Naive thymus-derived CD8-positive, alpha-beta T cell (primary cell): ENCODE data around the gene ZFTA. TPM values are rescaled to one million over a fixed set of nuclear protein-coding genes. Genes with fewer than 3 reads are reported as not detected.
A peak's percentile ranks its signal among the peaks of the same experiment; 100 is the strongest.

Experiments
- ATAC-seq, 2 donors: fragments of 150-1000 bp; cut with Tn5 transposase in 1 of 2; sonication (Bioruptor Pico), chemical (Tn5 transposase) in 1 of 2; 1 replicate in 1 of 2; 2 replicates in 1 of 2; pipeline ENCODE4 v1.10.0; 2021; ENCODE audit warnings: mild to moderate bottlenecking in 2 of 2, moderate library complexity in 2 of 2
- POLR2A ChIA-PET: fragments of 350-600 bp; sonication (Branson Sonifier 250); formaldehyde crosslinking; loops from one replicate; lab custom pipeline; 2021; ENCODE audit warnings: antibody characterized with exemption; lab: Charles Lee
- DNase-seq, 10 donors: peaks; one replicate each; pipeline versions ENCODE4 v3.0.0 to v3.0.0-alpha.2; 2020 to 2022
- H3K27ac Mint-ChIP-seq, 10 donors: one replicate each; pipeline ENCODE4 v1.8.0; 2020 to 2022; ENCODE audit warnings: mild to moderate bottlenecking in 10 of 10, mixed read lengths in 10 of 10, moderate library complexity in 4 of 10, inconsistent platforms in 1 of 10
- H3K27me3 Mint-ChIP-seq, 5 donors: one replicate each; pipeline ENCODE4 v1.8.0; 2021 to 2022; ENCODE audit warnings: mixed read lengths in 5 of 5
- H3K36me3 Mint-ChIP-seq, 3 donors: one replicate each; pipeline ENCODE4 v1.8.0; 2020 to 2022; ENCODE audit warnings: mixed read lengths in 3 of 3, mild to moderate bottlenecking in 2 of 3, inconsistent platforms in 1 of 3
- H3K4me1 Mint-ChIP-seq, 4 donors: one replicate each; pipeline ENCODE4 v1.8.0; 2021 to 2022; ENCODE audit warnings: mixed read lengths in 4 of 4
- H3K4me3 Mint-ChIP-seq, 10 donors: one replicate each; pipeline ENCODE4 v1.8.0; 2020 to 2022; ENCODE audit warnings: mild to moderate bottlenecking in 10 of 10, mixed read lengths in 10 of 10, moderate library complexity in 6 of 10, inconsistent platforms in 1 of 10
- H3K9me3 Mint-ChIP-seq, 9 donors: one replicate each; pipeline ENCODE4 v1.8.0; 2020 to 2022; ENCODE audit warnings: mixed read lengths in 9 of 9, mild to moderate bottlenecking in 3 of 9, inconsistent platforms in 1 of 9, moderate library complexity in 1 of 9
- polyA plus RNA-seq, 3 donors: library from polyadenylated mRNA; unstranded; fragments of 300-500 nt; fragmentation: Illumina TruSeq; gene quantifications; one replicate each; pipeline ENCODE4 v1.2.3, GENCODE V29; 2021
- total RNA-seq, 8 experiments: library from RNA in 2 of 8; stranded (reverse) in 2 of 8; gene quantifications; one replicate each; pipeline ENCODE4 v1.2.3 and lab custom pipeline; 2021 to 2026

The ZFTA gene
- total and polyA plus RNA-seq, 5 experiments from 2014 or later = 0.09 to 7.4 (median 0.56) TPM

DNA sequence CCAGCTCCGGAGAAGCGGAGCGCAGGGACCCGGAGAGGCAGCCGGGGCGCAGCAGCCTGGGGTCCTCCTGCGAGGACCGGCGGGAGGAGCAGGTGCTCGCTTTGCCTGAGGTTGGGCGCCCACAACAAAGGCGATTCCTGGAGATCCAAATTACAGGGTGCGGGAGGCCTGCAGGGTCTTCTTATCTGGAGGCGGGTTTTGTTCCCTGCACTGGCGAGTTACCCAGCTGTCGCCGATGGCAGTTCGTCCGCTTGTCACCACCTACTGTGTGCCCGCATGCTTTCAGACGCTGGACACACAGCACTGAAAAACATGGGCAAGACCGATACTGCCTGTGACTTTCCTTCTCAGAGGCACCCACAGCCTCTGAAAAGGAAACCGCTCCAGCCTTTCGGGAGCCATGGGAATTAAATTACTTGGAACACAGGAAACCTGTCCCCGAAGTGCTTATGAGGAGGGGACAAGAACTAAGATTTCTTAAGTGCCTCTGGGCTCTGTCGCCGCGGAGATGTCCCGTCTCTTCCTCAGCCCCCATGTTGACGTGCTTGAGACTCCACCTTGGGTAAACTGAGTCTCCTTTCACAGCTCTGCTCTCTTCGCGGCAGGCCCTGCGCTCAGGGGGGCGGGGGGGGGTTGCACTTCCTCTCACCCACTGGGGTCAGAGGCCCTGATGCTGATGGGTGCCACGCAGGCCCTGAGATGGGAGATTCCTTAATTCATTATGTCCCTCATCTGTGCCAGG lies 1.3 kb upstream of the ZFTA start:
- POLR2A ChIA-PET = interaction anchor here (0.6 to 2.4 kb wide), 3 partner anchors 50 to 68 kb away, joined by 3 to 16 read pairs (median 3); partner anchors contain the start of gene MARK2
- H3K36me3 Mint-ChIP-seq = no peaks in the 10 kb centered on the region
- peak overlapping the region; percentile 61 to 83 (median 76) for H3K4me3 Mint-ChIP-seq
- DNase-seq = peak in 3 of 10 donors; percentile 10 to 20 (median 19)
- peaks cover 0 to 13% (median 4%) of the 10 kb centered on the region in 5 donors for H3K27me3 Mint-ChIP-seq
- no peak for ATAC-seq
- peaks cover 7 to 25% (median 16%) of the 10 kb centered on the region in 4 donors for H3K4me1 Mint-ChIP-seq
- H3K9me3 Mint-ChIP-seq = no peaks in the 10 kb centered on the region
- H3K27ac Mint-ChIP-seq = peak overlapping the region in 5 of 10 donors; percentile 21 to 70 (median 46)

DNA sequence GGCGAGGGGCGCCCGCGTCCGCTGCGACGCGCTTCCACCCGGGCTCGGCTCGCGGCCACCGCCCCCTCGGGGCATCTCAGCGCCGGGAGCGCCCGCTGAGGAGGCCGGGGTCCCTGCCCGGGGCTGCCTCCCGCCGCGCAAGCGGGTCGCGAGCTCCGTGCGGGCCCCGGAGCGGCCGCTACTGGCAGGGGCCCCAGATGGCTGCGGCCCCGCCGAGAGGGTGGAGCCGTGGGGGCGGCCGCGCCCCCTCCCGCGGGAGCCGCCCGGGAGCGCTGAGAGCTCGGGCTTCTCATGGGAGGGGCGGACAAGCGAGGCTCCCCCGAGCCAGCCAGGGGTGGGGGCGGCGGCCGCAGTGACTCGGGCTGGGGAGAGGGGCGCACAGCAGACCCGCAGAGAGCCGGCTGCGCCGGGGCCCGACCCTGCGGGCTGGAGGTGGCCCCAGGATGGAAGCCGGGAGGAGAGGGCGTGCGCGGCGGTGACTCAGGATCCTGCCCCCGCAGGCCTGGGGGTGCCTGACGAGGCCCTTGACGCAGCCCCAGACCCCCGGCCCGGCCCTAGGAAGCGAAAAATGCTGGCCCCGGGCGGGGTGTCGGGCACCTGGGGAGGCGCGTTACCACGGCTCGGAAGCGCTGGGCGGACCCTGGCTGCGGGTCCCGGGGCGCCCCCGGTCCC lies 603 bp upstream of the ZFTA start:
- peaks cover 7 to 25% (median 16%) of the 10 kb centered on the region in 4 donors for H3K4me1 Mint-ChIP-seq
- no peaks in the 10 kb centered on the region for H3K9me3 Mint-ChIP-seq
- ATAC-seq = peak; percentile 41 to 54
- H3K4me3 Mint-ChIP-seq = peak overlapping the region in 6 of 10 donors; percentile 48 to 69 (median 56)
- H3K27me3 Mint-ChIP-seq = peaks cover 0 to 13% (median 4%) of the 10 kb centered on the region in 5 donors
- DNase-seq = peak in 8 of 10 donors; percentile 17 to 64 (median 32)
- H3K36me3 Mint-ChIP-seq = no peaks in the 10 kb centered on the region
- POLR2A ChIA-PET = interaction anchor here (0.6 to 2.4 kb wide), 4 partner anchors 43 to 69 kb away, joined by 3 to 16 read pairs (median 4); partner anchors contain the start of gene MARK2
- no peak overlapping the region for H3K27ac Mint-ChIP-seq

DNA sequence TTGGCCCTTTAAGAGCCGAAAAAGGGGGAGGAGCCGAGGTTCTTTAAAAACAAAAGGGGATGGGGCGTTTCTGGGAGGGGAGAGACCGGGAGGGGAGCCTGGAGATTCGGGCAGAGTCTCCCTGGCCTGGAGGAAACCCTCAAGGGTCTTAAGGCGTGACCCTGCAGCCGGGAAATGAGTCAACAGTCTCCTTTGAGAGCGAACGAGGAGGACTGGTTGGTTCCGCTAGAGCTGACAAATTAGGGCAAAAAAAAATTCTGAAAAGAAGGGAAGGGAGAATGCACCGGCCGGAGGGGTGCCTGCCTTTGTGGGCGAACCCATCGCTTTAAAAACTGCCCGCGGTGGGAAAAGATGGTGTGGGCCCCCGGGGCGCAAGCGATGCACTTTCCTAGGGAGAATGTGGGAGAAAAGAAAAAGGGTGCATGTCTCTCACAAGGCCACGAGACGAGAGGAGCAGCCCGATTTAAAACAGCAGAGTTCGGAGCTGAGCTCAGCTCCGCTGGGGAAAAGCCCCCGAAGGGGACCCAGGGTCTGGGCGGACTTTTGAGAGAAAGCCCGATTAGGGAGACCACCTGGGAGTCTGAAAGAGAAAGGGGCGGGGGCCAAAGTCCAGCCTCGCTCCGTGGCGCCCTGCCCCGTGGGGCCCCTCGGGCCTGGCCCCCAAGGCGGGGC lies 874 bp downstream of the ZFTA start:
- H3K27me3 Mint-ChIP-seq = peaks cover 0 to 9% (median under 1%) of the 10 kb centered on the region in 5 donors
- no peaks in the 10 kb centered on the region for H3K9me3 Mint-ChIP-seq
- POLR2A ChIA-PET = interaction anchor here (0.6 to 2.4 kb wide), 4 partner anchors 70 to 386 kb away, joined by 3 to 16 read pairs (median 3); partner anchors contain the start of gene MARK2
- no peaks in the 10 kb centered on the region for H3K36me3 Mint-ChIP-seq
- peaks cover 7 to 25% (median 16%) of the 10 kb centered on the region in 4 donors for H3K4me1 Mint-ChIP-seq
- peak overlapping the region; percentile 87 to 98 (median 94) for H3K4me3 Mint-ChIP-seq
- DNase-seq (peak in 5 of 10 donors; percentile 36 to 63 (median 46)), ATAC-seq (peak; percentile 15 to 21)
- peak overlapping the region; percentile 70 to 95 (median 92) for H3K27ac Mint-ChIP-seq

DNA sequence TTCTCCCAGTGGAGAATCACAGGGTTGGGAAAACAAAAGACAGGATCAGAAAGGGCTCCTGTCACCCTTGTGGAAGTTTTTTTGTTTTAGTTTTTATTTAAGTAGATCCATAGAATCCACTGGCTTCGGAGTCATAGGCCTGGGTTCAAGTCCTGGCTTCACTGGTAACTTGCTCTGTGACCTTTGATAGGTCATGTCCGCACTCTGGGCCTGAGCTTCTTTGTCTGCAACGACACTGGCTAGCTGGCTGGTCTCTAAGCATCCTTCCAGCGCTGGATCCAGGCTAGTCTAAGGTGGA lies 1.4 kb downstream of the ZFTA start:
- ATAC-seq = peak in 1 of 2 donors; percentile 8

DNA sequence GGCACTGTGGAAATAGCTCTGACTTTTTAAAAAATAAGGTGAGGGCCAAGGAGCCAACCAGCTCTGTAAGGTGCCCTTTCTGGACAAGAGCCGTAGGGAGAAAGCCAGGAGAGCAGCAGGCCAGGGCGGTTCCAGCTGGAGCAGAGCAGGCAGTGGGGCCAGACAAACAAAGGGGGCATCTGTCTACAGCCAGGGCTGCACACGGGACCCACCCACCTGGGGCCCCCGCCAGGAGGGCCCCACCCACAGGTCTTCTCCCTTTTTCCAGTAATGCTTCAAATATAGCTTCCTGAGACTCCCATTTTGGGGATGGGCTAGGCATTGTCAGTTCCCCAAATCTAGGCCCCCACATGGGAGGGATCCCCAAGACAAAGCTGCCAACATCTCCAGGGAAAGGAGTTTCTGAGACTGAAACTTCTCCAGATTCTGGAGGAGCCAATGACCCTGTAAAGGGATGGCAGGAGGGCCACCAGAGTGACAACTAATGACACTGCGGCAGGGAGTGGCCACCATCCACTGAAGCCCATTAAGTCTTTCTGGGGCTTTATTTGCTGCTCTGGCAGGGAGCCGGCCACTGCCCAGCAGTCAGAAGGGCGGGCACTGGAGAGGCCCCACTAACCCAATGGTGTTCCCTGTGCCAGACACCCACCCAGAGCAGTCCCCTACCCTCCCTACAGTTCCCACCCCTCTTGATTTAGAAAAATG lies 1.9 kb downstream of the ZFTA start:
- peaks cover 0 to 2% (median 0%) of the 10 kb centered on the region in 3 donors for H3K36me3 Mint-ChIP-seq
- peak overlapping the region in 4 of 10 donors; percentile 69 to 95 (median 86) for H3K27ac Mint-ChIP-seq
- peak overlapping the region; percentile 87 to 98 (median 94) for H3K4me3 Mint-ChIP-seq
- no peak for ATAC-seq
- POLR2A ChIA-PET = interaction anchor here (1.1 kb wide), 1 partner anchor 134 kb away, joined by 3 read pairs; no protein-coding TSS in a partner anchor
- peaks cover 0 to 9% (median 0%) of the 10 kb centered on the region in 5 donors for H3K27me3 Mint-ChIP-seq
- H3K4me1 Mint-ChIP-seq = peaks cover 7 to 25% (median 16%) of the 10 kb centered on the region in 4 donors
- DNase-seq = no peak
- H3K9me3 Mint-ChIP-seq = no peaks in the 10 kb centered on the region

More for the DNA sequence above, 1.4 kb downstream of the ZFTA start:
- H3K27ac Mint-ChIP-seq = peak overlapping the region; percentile 70 to 95 (median 92)
- H3K9me3 Mint-ChIP-seq = no peaks in the 10 kb centered on the region
- DNase-seq = no peak
- peaks cover 7 to 25% (median 16%) of the 10 kb centered on the region in 4 donors for H3K4me1 Mint-ChIP-seq
- H3K4me3 Mint-ChIP-seq = peak overlapping the region; percentile 87 to 98 (median 94)
- POLR2A ChIA-PET = no interaction called here
- H3K27me3 Mint-ChIP-seq = peaks cover 0 to 9% (median 0%) of the 10 kb centered on the region in 5 donors
- no peaks in the 10 kb centered on the region for H3K36me3 Mint-ChIP-seq

DNA sequence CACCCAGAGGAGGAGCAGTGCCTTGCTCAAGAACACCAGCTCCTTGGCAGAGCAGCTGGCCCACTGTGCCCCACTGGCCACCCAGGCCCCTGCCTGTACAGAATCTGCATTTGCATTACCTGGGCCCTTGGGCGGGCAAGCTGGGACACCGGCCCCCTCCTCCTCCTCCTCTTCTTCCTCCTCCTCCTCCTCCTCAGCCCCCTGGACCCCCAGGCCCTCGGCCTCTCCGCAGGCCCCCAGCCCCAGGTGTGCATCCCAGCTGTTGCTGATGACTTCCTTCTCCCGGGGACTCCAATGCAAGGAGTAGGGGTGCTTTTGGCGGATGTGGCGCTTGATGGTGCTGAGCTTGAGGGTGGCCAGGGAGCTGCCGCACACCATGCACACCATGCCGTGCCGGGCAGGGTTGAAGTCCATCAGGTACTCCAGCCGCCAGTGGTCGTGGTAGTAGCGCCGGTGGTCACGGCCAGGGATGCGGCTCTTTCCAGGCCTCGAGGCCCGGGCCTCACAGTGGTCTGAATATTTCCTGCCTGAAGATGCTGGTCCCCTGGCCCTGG lies 2.8 kb downstream of the ZFTA start:
- H3K36me3 Mint-ChIP-seq = peaks cover 0 to 2% (median 0%) of the 10 kb centered on the region in 3 donors
- peak overlapping the region in 3 of 10 donors; percentile 15 to 63 (median 40) for H3K27ac Mint-ChIP-seq
- no peaks in the 10 kb centered on the region for H3K9me3 Mint-ChIP-seq
- peaks cover 0 to 4% (median 0%) of the 10 kb centered on the region in 5 donors for H3K27me3 Mint-ChIP-seq
- POLR2A ChIA-PET = interaction anchor here (1.1 kb wide), 1 partner anchor 135 kb away, joined by 3 read pairs; no protein-coding TSS in a partner anchor
- H3K4me1 Mint-ChIP-seq = peaks cover 7 to 24% (median 16%) of the 10 kb centered on the region in 4 donors
- DNase-seq = no peak
- no peak for ATAC-seq
- H3K4me3 Mint-ChIP-seq = peak overlapping the region in 4 of 10 donors; percentile 14 to 75 (median 38)

DNA sequence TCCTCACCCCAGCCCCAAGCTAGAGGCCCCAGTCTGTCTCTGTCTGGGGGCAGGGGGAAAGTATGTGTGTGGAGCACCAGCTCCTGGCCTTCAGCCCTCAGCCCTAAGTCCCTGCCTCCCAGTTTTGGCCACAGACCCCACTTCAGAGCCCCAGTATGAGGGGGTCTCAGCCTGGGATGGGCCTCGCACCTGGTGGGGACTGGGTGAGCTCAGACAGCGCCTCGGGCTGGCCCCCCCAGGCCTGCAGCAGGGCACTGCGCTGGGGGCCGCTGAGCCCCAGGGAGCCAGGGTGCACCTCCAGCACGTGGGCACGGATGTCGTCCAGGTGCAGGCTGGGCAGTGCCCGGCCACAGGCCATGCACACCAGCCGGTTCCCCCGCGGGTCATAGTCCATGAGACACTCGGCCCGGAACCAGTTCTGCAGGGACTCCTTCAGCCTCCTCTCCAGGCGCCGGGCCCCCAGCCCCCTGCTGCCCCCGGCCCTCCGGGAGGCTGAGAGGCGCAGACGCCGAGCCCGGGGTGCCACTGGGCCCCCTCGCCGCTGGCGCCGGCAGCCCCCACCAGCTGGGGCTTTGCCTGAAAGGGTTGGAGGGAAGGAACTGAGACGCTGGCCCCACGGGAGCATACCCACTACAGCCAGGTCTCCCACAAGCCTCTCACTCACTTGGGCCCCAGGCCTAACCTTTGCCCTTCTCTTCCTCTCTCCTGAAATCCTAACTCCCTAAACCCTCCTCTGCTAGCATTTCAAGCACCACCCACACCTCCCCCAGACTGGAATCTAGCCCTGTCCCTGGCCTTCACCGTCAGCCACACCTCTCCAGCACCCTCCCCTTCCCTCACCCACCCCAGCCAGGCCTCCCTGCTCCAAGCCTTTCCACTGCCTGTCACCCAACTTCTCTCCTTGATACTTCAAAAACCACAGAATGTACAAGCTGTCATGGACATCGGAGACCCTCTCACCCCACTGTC lies 3.6 kb downstream of the ZFTA start:
- Mint-ChIP-seq H3K4me3 (no peak overlapping the region), H3K4me1 (peaks cover 7 to 19% (median 14%) of the 10 kb centered on the region in 4 donors), H3K27me3 (no peaks in the 10 kb centered on the region), H3K9me3 (no peaks in the 10 kb centered on the region), H3K36me3 (peaks cover 0 to 5% (median 0%) of the 10 kb centered on the region in 3 donors), H3K27ac (peak overlapping the region in 2 of 10 donors; percentile 15 to 63)
- DNase-seq (no peak), ATAC-seq (no peak)
- POLR2A ChIA-PET = no interaction called here

DNA sequence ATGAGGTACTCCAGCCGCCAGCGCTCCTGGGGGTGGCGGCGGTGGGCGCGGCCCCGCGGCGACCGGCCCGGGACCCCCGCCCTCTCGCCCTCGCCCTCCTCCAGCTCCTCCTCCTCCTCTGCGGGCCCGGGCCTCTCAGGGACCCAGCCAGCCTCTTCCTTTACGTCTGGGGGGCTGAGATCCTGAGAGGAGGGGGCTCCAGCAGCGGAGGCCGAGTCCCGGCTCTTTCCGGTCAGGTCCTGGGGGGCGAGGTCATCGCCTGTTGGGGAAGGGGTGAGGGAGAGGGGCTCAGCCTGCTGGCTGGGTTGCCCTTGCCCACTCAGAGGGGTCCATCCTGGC lies 4.3 kb downstream of the ZFTA start:
- DNase-seq (no peak), ATAC-seq (no peak)
- peaks cover 7 to 17% (median 12%) of the 10 kb centered on the region in 4 donors for H3K4me1 Mint-ChIP-seq
- no peaks in the 10 kb centered on the region for H3K27me3 Mint-ChIP-seq
- H3K9me3 Mint-ChIP-seq = no peaks in the 10 kb centered on the region
- no peak overlapping the region for H3K4me3 Mint-ChIP-seq
- POLR2A ChIA-PET = no interaction called here
- H3K27ac Mint-ChIP-seq = no peak overlapping the region
- peaks cover 0 to 10% (median 0%) of the 10 kb centered on the region in 3 donors for H3K36me3 Mint-ChIP-seq

DNA sequence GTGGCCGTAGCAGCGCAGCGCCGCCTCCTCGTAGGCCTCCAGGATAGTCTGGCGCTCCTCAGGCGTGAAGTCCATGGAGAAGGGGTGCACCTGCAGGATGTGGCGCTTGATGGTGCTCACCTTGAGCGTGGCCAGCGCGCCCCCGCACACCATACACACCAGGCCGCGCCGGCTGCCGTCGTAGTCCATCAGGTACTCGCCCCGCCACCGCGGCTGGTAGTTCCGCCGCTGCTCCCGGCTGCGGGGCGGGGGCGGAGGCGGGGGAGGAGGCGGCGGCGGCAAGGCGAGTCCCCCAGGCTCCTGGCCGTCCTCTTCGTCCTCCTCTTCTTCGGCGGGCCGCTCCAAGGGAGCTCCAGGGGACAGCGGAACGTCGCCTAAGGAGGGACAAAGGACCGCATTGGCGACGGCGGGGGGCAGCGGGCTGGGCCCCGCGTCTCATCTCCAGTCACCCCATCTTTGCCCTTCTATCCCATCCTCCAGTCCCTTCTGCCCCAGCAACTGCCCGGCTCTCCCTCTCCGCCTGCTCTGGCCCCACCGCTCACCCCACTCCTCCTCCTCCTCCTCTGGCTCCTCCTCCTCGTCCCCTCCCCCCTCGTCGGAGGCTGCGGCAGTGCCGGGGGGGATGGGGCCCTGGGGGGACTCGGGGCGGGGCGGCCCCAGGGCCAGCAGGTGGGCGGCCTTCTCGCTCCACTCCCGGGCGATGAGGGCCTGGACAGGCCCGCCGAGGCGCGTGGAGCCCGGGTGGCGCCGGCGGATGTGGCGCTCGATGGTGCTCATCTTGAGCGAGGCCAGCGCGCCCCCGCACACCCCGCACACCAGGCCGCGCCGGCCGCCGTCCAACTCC lies 4.9 kb downstream of the ZFTA start:
- POLR2A ChIA-PET = no interaction called here
- Mint-ChIP-seq H3K27me3 (no peaks in the 10 kb centered on the region), H3K27ac (no peak overlapping the region), H3K4me1 (peaks cover 7 to 17% (median 12%) of the 10 kb centered on the region in 4 donors), H3K36me3 (peaks cover 0 to 14% (median 0%) of the 10 kb centered on the region in 3 donors), H3K9me3 (no peaks in the 10 kb centered on the region), H3K4me3 (no peak overlapping the region)
- DNase-seq = no peak
- no peak for ATAC-seq
